WTC11 (cell line): ENCODE measurements around the gene STN1. TPM values are rescaled to one million over a fixed set of nuclear protein-coding genes. Genes with fewer than 3 reads are reported as not detected.
A peak's percentile ranks its signal among the peaks of the same experiment; 100 is the strongest.

Source experiments
- AFF4 ChIP-seq: sonication (generic); formaldehyde crosslinking; IDR thresholded peaks from 2 replicates; pipeline ENCODE4 v1.8.1; 2023; ENCODE audit warnings: mild to moderate bottlenecking, missing genetic modification reagents, borderline replicate concordance
- ARID4B ChIP-seq: sonication (generic); formaldehyde crosslinking; IDR thresholded peaks from 2 replicates; pipeline ENCODE4 v1.8.0; 2023; ENCODE audit warnings: missing genetic modification reagents, mild to moderate bottlenecking, borderline replicate concordance
- CBFB ChIP-seq: sonication (generic); formaldehyde crosslinking; IDR thresholded peaks from 2 replicates; pipeline ENCODE4 v1.8.1; 2022; ENCODE audit warnings: mild to moderate bottlenecking, low read depth, missing genetic modification reagents
- E2F1 ChIP-seq: sonication (generic); formaldehyde crosslinking; IDR thresholded peaks from 2 replicates; pipeline ENCODE4 v1.8.0; 2022; ENCODE audit warnings: mild to moderate bottlenecking, missing genetic modification reagents
- ESRRA ChIP-seq: sonication (generic); formaldehyde crosslinking; IDR thresholded peaks from 2 replicates; pipeline ENCODE4 v1.8.1; 2022; ENCODE audit warnings: mild to moderate bottlenecking, missing genetic modification reagents, borderline replicate concordance
- ETV6 ChIP-seq: sonication (generic); formaldehyde crosslinking; IDR thresholded peaks from 2 replicates; pipeline ENCODE4 v1.8.1; 2022; ENCODE audit warnings: mild to moderate bottlenecking, missing genetic modification reagents
- GRHL2 ChIP-seq: fragments of 250-450 bp; sonication (Bioruptor Pico); IDR thresholded peaks from 2 replicates; pipeline ENCODE4 v1.8.0; 2022; ENCODE audit warnings: mild to moderate bottlenecking, moderate library complexity; ENCODE audit not compliant: insufficient replicate concordance, severe bottlenecking
- MAX ChIP-seq: sonication (generic); formaldehyde crosslinking; IDR thresholded peaks from 2 replicates; pipeline ENCODE4 v1.8.0; 2022; ENCODE audit warnings: mild to moderate bottlenecking, missing genetic modification reagents
- NFYB ChIP-seq: sonication (generic); formaldehyde crosslinking; conservative IDR thresholded peaks from 2 replicates; pipeline ENCODE4 v1.8.0; 2022; ENCODE audit warnings: low read depth, missing genetic modification reagents
- NR1H2 ChIP-seq: sonication (generic); formaldehyde crosslinking; IDR thresholded peaks from 2 replicates; pipeline ENCODE4 v1.9.0; 2021; ENCODE audit warnings: mild to moderate bottlenecking, moderate library complexity, missing genetic modification reagents
- PREB ChIP-seq: sonication (generic); formaldehyde crosslinking; IDR thresholded peaks from 2 replicates; pipeline ENCODE4 v1.8.1; 2022; ENCODE audit warnings: mild to moderate bottlenecking, missing genetic modification reagents, moderate library complexity, borderline replicate concordance
- RORB ChIP-seq: fragments of 250-450 bp; sonication (Bioruptor Pico); IDR thresholded peaks from 2 replicates; pipeline ENCODE4 v1.9.0; 2021; ENCODE audit warnings: mild to moderate bottlenecking
- SMAD4 ChIP-seq: sonication (generic); formaldehyde crosslinking; IDR thresholded peaks from 2 replicates; pipeline ENCODE4 v1.8.0; 2022; ENCODE audit warnings: mild to moderate bottlenecking, missing genetic modification reagents
- STAT6 ChIP-seq: sonication (generic); formaldehyde crosslinking; conservative IDR thresholded peaks from 2 replicates; pipeline ENCODE4 v1.8.1; 2023; ENCODE audit warnings: mild to moderate bottlenecking, low read depth, missing genetic modification reagents, moderate library complexity
- TP53 ChIP-seq: sonication (generic); formaldehyde crosslinking; IDR thresholded peaks from 2 replicates; pipeline ENCODE4 v1.8.1; 2023; ENCODE audit warnings: mild to moderate bottlenecking, missing genetic modification reagents
- ZBTB21 ChIP-seq: sonication (generic); formaldehyde crosslinking; IDR thresholded peaks from 2 replicates; pipeline ENCODE4 v1.8.1; 2023; ENCODE audit warnings: mild to moderate bottlenecking, missing genetic modification reagents, borderline replicate concordance
- ZMAT4 ChIP-seq: fragments of 250-450 bp; sonication (Bioruptor Pico); IDR thresholded peaks from 2 replicates; pipeline ENCODE4 v1.9.0; 2021; ENCODE audit warnings: mild to moderate bottlenecking
- ZNF138 ChIP-seq: sonication (generic); formaldehyde crosslinking; conservative IDR thresholded peaks from 2 replicates; pipeline ENCODE4 v1.8.1; 2022; ENCODE audit warnings: mild to moderate bottlenecking, moderate library complexity, missing genetic modification reagents
- ZNF281 ChIP-seq: sonication (generic); formaldehyde crosslinking; IDR thresholded peaks from 2 replicates; pipeline ENCODE4 v1.8.0; 2023; ENCODE audit warnings: mild to moderate bottlenecking, missing genetic modification reagents
- ZNF317 ChIP-seq: sonication (generic); formaldehyde crosslinking; IDR thresholded peaks from 2 replicates; pipeline ENCODE4 v1.8.1; 2023; ENCODE audit warnings: low read depth, mild to moderate bottlenecking, moderate library complexity, missing genetic modification reagents, borderline replicate concordance
- total RNA-seq: library from RNA; stranded (reverse); gene quantifications from 3 replicates; pipeline ENCODE4 v1.2.3, GENCODE V29; 2021

The STN1 gene
- total RNA-seq, 1 experiment from 2014 or later = 13.9 TPM

- peak; percentile 73; the same call in 1 of the 2 replicates for TF ChIP-seq ARID4B (CRISPR knock-in tag)
- no peak for TF ChIP-seq SMAD4 (CRISPR knock-in tag)
- TF ChIP-seq STAT6 = no peak
- TF ChIP-seq NFYB (CRISPR knock-in tag) = no peak
- TF ChIP-seq PREB (CRISPR knock-in tag) = no peak
- TF ChIP-seq ZMAT4 (CRISPR knock-in tag) = no peak
- no peak for TF ChIP-seq ETV6 (CRISPR knock-in tag)
- TF ChIP-seq ZNF317 (CRISPR knock-in tag) = no peak
- no peak for TF ChIP-seq GRHL2
- no peak for TF ChIP-seq CBFB (CRISPR knock-in tag)
- TF ChIP-seq E2F1 (CRISPR knock-in tag) = no peak
- no peak for TF ChIP-seq TP53 (CRISPR knock-in tag)
- peak; percentile 75 for TF ChIP-seq MAX (CRISPR knock-in tag)
- no peak for TF ChIP-seq RORB (CRISPR knock-in tag)
- TF ChIP-seq ZBTB21 (CRISPR knock-in tag) = peak; percentile 65; the same call in 1 of the 2 replicates
- TF ChIP-seq ZNF281 (CRISPR knock-in tag) = no peak
- no peak for TF ChIP-seq AFF4 (CRISPR knock-in tag)
- TF ChIP-seq NR1H2 = no peak
- no peak for TF ChIP-seq ESRRA
- no peak for TF ChIP-seq ZNF138
These were observed 507 bp downstream of the STN1 start (continued) for GRCh38 chr10:103917302-103918052.
